GM12864 (cell line): ENCODE data around the gene FFAR1.

Experiments
- DNase-seq: peaks from one replicate; pipeline ENCODE4 v3.0.0-alpha.2; 2011; ENCODE audit warnings: low read depth
- H3K4me3 ChIP-seq: 2 replicates; pipeline ENCODE4 v1.5.1; 2011; ENCODE audit warnings: mild to moderate bottlenecking, low read depth, low read length, control low read depth
- CTCF ChIP-seq: IDR thresholded peaks from 2 replicates; pipeline ENCODE4 v1.5.1; 2011; ENCODE audit warnings: low read depth, mild to moderate bottlenecking, moderate library complexity, low read length, control low read depth, inconsistent platforms; ENCODE audit errors: missing control alignments

Gene FFAR1

GRCh38 chr19:35379992-35380391 lies 32.3 kb downstream of the FFAR1 start:
- TF ChIP-seq CTCF, result no peak
- DNase-seq, result no peak
- H3K4me3 ChIP-seq, result no peak overlapping the region

GRCh38 chr19:35380450-35381124 lies 32.9 kb downstream of the FFAR1 start:
- no peak for DNase-seq
- TF ChIP-seq CTCF, result no peak
- no peak overlapping the region for H3K4me3 ChIP-seq

GRCh38 chr19:35381318-35381717 lies 33.6 kb downstream of the FFAR1 start:
- TF ChIP-seq CTCF, result no peak
- H3K4me3 ChIP-seq, result no peak overlapping the region
- DNase-seq, result no peak

GRCh38 chr19:35381926-35382325 lies 34.2 kb downstream of the FFAR1 start:
- no peak for TF ChIP-seq CTCF
- no peak overlapping the region for H3K4me3 ChIP-seq
- DNase-seq, result no peak

GRCh38 chr19:35383536-35383935 lies 35.8 kb downstream of the FFAR1 start:
- no peak for DNase-seq
- H3K4me3 ChIP-seq, result no peak overlapping the region
- TF ChIP-seq CTCF, result no peak

- no peak for TF ChIP-seq CTCF
- DNase-seq, result no peak
- no peak overlapping the region for H3K4me3 ChIP-seq
Measured at GRCh38 chr19:35388277-35389054, 40.8 kb downstream of the FFAR1 start.

GRCh38 chr19:35389192-35389861 lies 41.6 kb downstream of the FFAR1 start:
- no peak for TF ChIP-seq CTCF
- H3K4me3 ChIP-seq, result no peak overlapping the region
- no peak for DNase-seq
